ENCODE data around the gene OLFM4. TPM values are rescaled to one million over a fixed set of nuclear protein-coding genes. Genes with fewer than 3 reads are reported as not detected.

Gene OLFM4
- total RNA-seq, 1 experiment from 2014 or later, result not detected

GRCh38 chr13:53098455-53098854 is 69.8 kb downstream of the OLFM4 start:
- peak overlapping the region; percentile 31 for H3K27ac Mint-ChIP-seq (ENCODE audit: unreplicated experiment)
- TF ChIP-seq CTCF (IDR thresholded peaks at IDR 0.05; ENCODE audit: insufficient read depth in 1 of 2, low read depth in 1 of 2, low read length in 1 of 2, severe bottlenecking in 1 of 2, unreplicated experiment in 1 of 2), result no peak
- H3K27me3 Mint-ChIP-seq (ENCODE audit: insufficient read depth, unreplicated experiment), result no peaks in the 10 kb centered on the region

GRCh38 chr13:53100394-53101063 is 71.9 kb downstream of the OLFM4 start:
- DNase-seq, result no peak
- CTCF ChIA-PET, result no interaction called here
- no peaks in the 10 kb centered on the region for H3K27me3 ChIP-seq (replicated peaks; ENCODE audit: control insufficient read depth, insufficient read depth, low read length)

More at GRCh38 chr13:53098455-53098854, 69.8 kb downstream of the OLFM4 start:
- Mint-ChIP-seq H3K36me3 (ENCODE audit: insufficient read depth, unreplicated experiment) (no peaks in the 10 kb centered on the region), H3K9me3 (ENCODE audit: unreplicated experiment) (peaks cover 9% of the 10 kb centered on the region), H3K4me1 (ENCODE audit: low read depth, unreplicated experiment) (peaks cover 13% of the 10 kb centered on the region), H3K4me3 (ENCODE audit: unreplicated experiment) (no peak overlapping the region)
- Histone ChIP-seq H3K36me3 (ENCODE audit: control insufficient read depth, insufficient read depth, low read length) (no peaks in the 10 kb centered on the region), H3K9me3 (peaks cover 7% of the 10 kb centered on the region; the same call in 1 of the 2 replicates), H3K27me3 (replicated peaks; ENCODE audit: control insufficient read depth, insufficient read depth, low read length) (no peaks in the 10 kb centered on the region), H3K4me1 (peaks cover 18% of the 10 kb centered on the region), H3K4me3 (ENCODE audit: low read depth, low read length) (no peak overlapping the region)
- ChIA-PET POLR2A (no interaction called here), CTCF (no interaction called here)
- intact Hi-C loops (cut with micrococcal nuclease; ENCODE audit: unreplicated experiment), result no loop called here
- no TSS peak for BruUV-seq (replicated peaks)
- no peak for DNase-seq

More at GRCh38 chr13:53100394-53101063, 71.9 kb downstream of the OLFM4 start:
- H3K36me3 Mint-ChIP-seq (ENCODE audit: insufficient read depth, unreplicated experiment), result no peaks in the 10 kb centered on the region
- Histone ChIP-seq H3K9me3 (peaks cover 7% of the 10 kb centered on the region; the same call in 1 of the 2 replicates), H3K4me1 (peaks cover 18% of the 10 kb centered on the region), H3K36me3 (ENCODE audit: control insufficient read depth, insufficient read depth, low read length) (no peaks in the 10 kb centered on the region), H3K4me3 (ENCODE audit: low read depth, low read length) (no peak overlapping the region)
- no TSS peak for BruUV-seq (replicated peaks)
- H3K4me1 Mint-ChIP-seq (ENCODE audit: low read depth, unreplicated experiment), result peaks cover 13% of the 10 kb centered on the region
- POLR2A ChIA-PET, result no interaction called here
- H3K27me3 Mint-ChIP-seq (ENCODE audit: insufficient read depth, unreplicated experiment), result no peaks in the 10 kb centered on the region
- H3K4me3 Mint-ChIP-seq (ENCODE audit: unreplicated experiment), result no peak overlapping the region
- H3K9me3 Mint-ChIP-seq (ENCODE audit: unreplicated experiment), result peaks cover 9% of the 10 kb centered on the region
- intact Hi-C loops (cut with micrococcal nuclease; ENCODE audit: unreplicated experiment), result no loop called here
- TF ChIP-seq CTCF (IDR thresholded peaks at IDR 0.05; ENCODE audit: insufficient read depth in 1 of 2, low read depth in 1 of 2, low read length in 1 of 2, severe bottlenecking in 1 of 2, unreplicated experiment in 1 of 2), result no peak
- no peak overlapping the region for H3K27ac Mint-ChIP-seq (ENCODE audit: unreplicated experiment)

Other genes starting within 250 kb of the OLFM4 start
- gene PCDH8, start 180.2 kb upstream of the OLFM4 start, total RNA-seq (2022), result not detected in 2 replicates

All from Caco-2 (cell line).